ENCODE data around the gene TDP1. TPM values are rescaled to one million over a fixed set of nuclear protein-coding genes. Genes with fewer than 3 reads are reported as not detected.
A peak's percentile ranks its signal among the peaks of the same experiment; 100 is the strongest.

Gene TDP1
- total and polyA plus RNA-seq, 2 experiments from 2014 or later, result 11.8 to 12.6 TPM

DNA sequence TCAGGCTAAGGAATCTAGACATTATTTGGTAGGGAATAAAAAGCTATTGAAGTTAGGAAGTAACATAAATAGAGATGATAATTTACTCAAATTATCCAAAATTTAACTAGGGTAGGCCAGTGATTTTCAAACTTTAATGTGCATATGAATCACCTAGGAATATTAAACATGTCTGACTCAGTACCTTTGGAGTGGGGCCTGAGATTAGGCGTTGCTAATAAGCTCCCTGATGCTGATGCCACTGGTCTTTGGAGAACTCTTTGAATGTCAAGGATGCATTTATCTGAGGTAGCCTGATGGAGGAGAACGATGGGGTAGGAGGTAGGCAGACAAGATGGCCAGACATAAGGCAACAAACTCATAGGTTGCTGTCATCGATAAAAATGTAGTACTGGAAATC is 34.4 kb upstream of the TDP1 start:
- TF ChIP-seq EZH2 (IDR thresholded peaks at IDR 0.05; ENCODE audit: insufficient read depth, poor library complexity, severe bottlenecking), result no peak
- no peak overlapping the region for H2AFZ ChIP-seq
- peaks cover 38% of the 10 kb centered on the region for H3F3A ChIP-seq (ENCODE audit: insufficient read depth)
- in situ Hi-C loops (cut with MboI), result no loop called here
- H3K9me3 ChIP-seq (ENCODE audit: low read depth), result no peaks in the 10 kb centered on the region
- peak overlapping the region; percentile 2 for H3K4me2 ChIP-seq (ENCODE audit: unreplicated experiment)
- DNase-seq, result peak; percentile 68
- H3K27ac ChIP-seq, result peak overlapping the region; percentile 90
- no peak overlapping the region for H3K9ac ChIP-seq
- H3K4me1 ChIP-seq (ENCODE audit: insufficient read depth), result peaks cover 32% of the 10 kb centered on the region
- no peaks in the 10 kb centered on the region for H3K9me2 ChIP-seq (ENCODE audit: insufficient read depth)
- WGBS, 2 experiments (ENCODE audit: low coverage in 1 of 2, low lambda C conversion rate in 2 of 2, missing lambda C conversion rate in 2 of 2), result 74 to 77% methylated on average over 3 of the region's 3 CpGs
- no peaks in the 10 kb centered on the region for H4K20me1 ChIP-seq (ENCODE audit: insufficient read depth)
- no peaks in the 10 kb centered on the region for H3K36me3 ChIP-seq (ENCODE audit: low read depth)
- H3K79me2 ChIP-seq (ENCODE audit: insufficient read depth), result no peaks in the 10 kb centered on the region
- H3K4me3 ChIP-seq, result no peak overlapping the region
- H3K27me3 ChIP-seq (replicated peaks; ENCODE audit: insufficient read depth), result no peaks in the 10 kb centered on the region

DNA sequence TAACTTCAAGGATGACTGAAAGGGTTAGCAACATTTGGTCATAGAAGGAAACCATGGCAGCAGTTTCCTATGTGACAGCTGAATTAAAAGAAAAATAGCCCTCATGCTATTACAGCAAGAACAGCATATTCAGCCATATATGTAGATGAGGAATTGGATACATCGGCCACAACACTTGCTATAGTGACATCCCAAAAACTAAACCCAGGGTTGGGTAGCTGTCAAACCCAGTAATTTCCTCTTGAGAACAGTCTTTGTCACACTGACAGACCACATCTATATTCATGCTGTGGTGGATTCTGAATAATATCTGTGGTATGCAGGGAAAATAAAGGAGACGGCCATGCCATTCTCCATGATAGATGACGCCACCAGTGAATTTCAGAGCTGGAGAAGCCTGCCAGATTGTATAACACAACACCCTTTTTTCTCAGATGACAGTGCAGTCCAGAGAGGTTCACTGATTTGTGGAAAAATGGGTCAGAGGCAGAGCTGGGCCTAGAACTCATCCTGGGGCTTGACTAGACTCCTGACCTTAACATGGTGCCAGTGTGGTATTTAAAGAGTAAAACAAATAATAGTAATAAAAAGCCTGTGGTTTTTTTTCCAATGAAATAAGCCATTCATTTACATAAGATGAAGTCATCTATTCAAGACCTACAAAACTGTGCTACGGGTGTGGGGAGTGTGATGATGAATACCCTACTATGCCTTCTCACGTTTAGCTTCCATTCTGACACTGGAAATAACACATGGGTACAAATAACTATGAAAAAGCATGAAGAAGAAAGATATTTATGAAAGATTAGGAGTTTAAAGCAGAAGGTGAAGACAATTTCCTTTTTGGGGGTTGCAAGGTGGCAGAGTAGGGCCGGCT is 33.5 kb upstream of the TDP1 start:
- no peaks in the 10 kb centered on the region for H3K27me3 ChIP-seq (replicated peaks; ENCODE audit: insufficient read depth)
- peak overlapping the region; percentile 90 for H3K27ac ChIP-seq
- H3K4me1 ChIP-seq (ENCODE audit: insufficient read depth), result peaks cover 33% of the 10 kb centered on the region
- TF ChIP-seq EZH2 (IDR thresholded peaks at IDR 0.05; ENCODE audit: insufficient read depth, poor library complexity, severe bottlenecking) (no peak), EZH2phosphoT487 (IDR thresholded peaks at IDR 0.05; ENCODE audit: insufficient read depth, low read depth) (no peak)
- in situ Hi-C loops (cut with MboI), result no loop called here
- H3K9me2 ChIP-seq (ENCODE audit: insufficient read depth), result no peaks in the 10 kb centered on the region
- H3K9ac ChIP-seq, result peak overlapping the region; percentile 49
- 47 to 48% methylated on average over 6 of the region's 6 CpGs for WGBS, 2 experiments (ENCODE audit: low coverage in 1 of 2, low lambda C conversion rate in 2 of 2, missing lambda C conversion rate in 2 of 2)
- H3K36me3 ChIP-seq (ENCODE audit: low read depth), result no peaks in the 10 kb centered on the region
- H3F3A ChIP-seq (ENCODE audit: insufficient read depth), result peaks cover 33% of the 10 kb centered on the region
- 0 out of 2 replicates have a peak overlapping the region, but pooled peaks have one; percentile 1 for H2AFZ ChIP-seq
- no peak overlapping the region for H3K4me3 ChIP-seq
- H3K4me2 ChIP-seq (ENCODE audit: unreplicated experiment), result peak overlapping the region; percentile 22
- DNase-seq, result peak; percentile 93
- no peaks in the 10 kb centered on the region for H3K9me3 ChIP-seq (ENCODE audit: low read depth)
- H4K20me1 ChIP-seq (ENCODE audit: insufficient read depth), result no peaks in the 10 kb centered on the region
- no peaks in the 10 kb centered on the region for H3K79me2 ChIP-seq (ENCODE audit: insufficient read depth)

DNA sequence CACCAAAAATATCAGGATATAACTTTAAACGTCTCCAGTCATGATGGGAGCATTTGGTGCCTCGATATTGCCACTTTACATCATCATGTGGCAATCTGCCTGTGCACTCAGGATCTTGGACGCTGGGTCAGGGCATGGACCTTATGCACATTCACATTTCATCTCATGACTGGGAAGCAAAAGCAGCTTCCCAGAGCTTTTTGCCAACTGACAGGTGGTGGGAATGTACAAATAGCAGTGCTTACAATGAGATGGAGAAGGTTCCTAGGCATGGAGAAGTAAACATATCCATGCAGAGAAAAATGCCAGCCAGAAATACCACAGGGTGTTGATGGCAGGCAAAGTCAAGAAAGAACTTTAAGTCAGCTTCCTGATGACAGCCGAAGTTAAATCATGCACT is 31.5 kb upstream of the TDP1 start:
- WGBS, 2 experiments (ENCODE audit: low coverage in 1 of 2, low lambda C conversion rate in 2 of 2, missing lambda C conversion rate in 2 of 2), result 31 to 33% methylated on average over 4 of the region's 4 CpGs
- H3K27ac ChIP-seq, result no peak overlapping the region
- DNase-seq, result peak; percentile 10

DNA sequence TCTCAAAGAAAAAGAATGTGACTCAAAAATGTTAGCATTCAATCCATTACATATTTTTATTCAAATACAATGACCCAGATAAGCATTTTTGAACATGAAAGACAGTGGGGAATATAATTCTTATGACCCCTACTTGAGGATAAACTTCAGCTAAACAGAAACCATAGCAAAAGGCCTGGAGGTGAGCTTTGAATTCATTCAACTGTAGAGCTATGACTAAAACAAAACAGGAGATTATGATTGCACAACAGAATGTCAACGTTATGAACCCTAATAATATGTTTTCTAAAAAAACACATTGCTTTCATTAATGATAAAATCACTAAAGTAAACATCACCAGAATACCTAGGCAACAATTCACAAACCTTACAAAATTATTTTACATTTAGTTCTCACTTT is 29.0 kb upstream of the TDP1 start:
- peak overlapping the region; percentile 57 for H3K27ac ChIP-seq
- H3K9me2 ChIP-seq (ENCODE audit: insufficient read depth), result no peaks in the 10 kb centered on the region
- no peaks in the 10 kb centered on the region for H3K9me3 ChIP-seq (ENCODE audit: low read depth)
- H2AFZ ChIP-seq, result no peak overlapping the region
- no peaks in the 10 kb centered on the region for H3K36me3 ChIP-seq (ENCODE audit: low read depth)
- 0% methylated on average over 1 of the region's 1 CpG for WGBS, 2 experiments (ENCODE audit: low coverage in 1 of 2, low lambda C conversion rate in 2 of 2, missing lambda C conversion rate in 2 of 2)
- peak; percentile 65 for DNase-seq
- H3K9ac ChIP-seq, result no peak overlapping the region
- H3K27me3 ChIP-seq (replicated peaks; ENCODE audit: insufficient read depth), result no peaks in the 10 kb centered on the region
- in situ Hi-C loops (cut with MboI), result no loop called here
- no peak for TF ChIP-seq EZH2 (IDR thresholded peaks at IDR 0.05; ENCODE audit: insufficient read depth, poor library complexity, severe bottlenecking)
- no peak for TF ChIP-seq EZH2phosphoT487 (IDR thresholded peaks at IDR 0.05; ENCODE audit: insufficient read depth, low read depth)
- H3K4me3 ChIP-seq, result no peak overlapping the region
- H3K4me1 ChIP-seq (ENCODE audit: insufficient read depth), result peaks cover 29% of the 10 kb centered on the region
- no peaks in the 10 kb centered on the region for H4K20me1 ChIP-seq (ENCODE audit: insufficient read depth)
- H3F3A ChIP-seq (ENCODE audit: insufficient read depth), result peaks cover 23% of the 10 kb centered on the region
- peak overlapping the region; percentile 59 for H3K4me2 ChIP-seq (ENCODE audit: unreplicated experiment)
- no peaks in the 10 kb centered on the region for H3K79me2 ChIP-seq (ENCODE audit: insufficient read depth)

More for the DNA sequence above, 31.5 kb upstream of the TDP1 start:
- Histone ChIP-seq H3K9me2 (ENCODE audit: insufficient read depth) (no peaks in the 10 kb centered on the region), H3F3A (ENCODE audit: insufficient read depth) (peaks cover 31% of the 10 kb centered on the region), H3K36me3 (ENCODE audit: low read depth) (no peaks in the 10 kb centered on the region), H3K27me3 (replicated peaks; ENCODE audit: insufficient read depth) (no peaks in the 10 kb centered on the region), H3K4me3 (no peak overlapping the region), H3K79me2 (ENCODE audit: insufficient read depth) (no peaks in the 10 kb centered on the region), H3K4me1 (ENCODE audit: insufficient read depth) (peaks cover 36% of the 10 kb centered on the region), H3K9ac (no peak overlapping the region), H4K20me1 (ENCODE audit: insufficient read depth) (no peaks in the 10 kb centered on the region), H3K9me3 (ENCODE audit: low read depth) (no peaks in the 10 kb centered on the region), H3K4me2 (ENCODE audit: unreplicated experiment) (no peak overlapping the region), H2AFZ (no peak overlapping the region)
- in situ Hi-C loops (cut with MboI), result no loop called here
- no peak for TF ChIP-seq EZH2phosphoT487 (IDR thresholded peaks at IDR 0.05; ENCODE audit: insufficient read depth, low read depth)
- TF ChIP-seq EZH2 (IDR thresholded peaks at IDR 0.05; ENCODE audit: insufficient read depth, poor library complexity, severe bottlenecking), result no peak
